ENCODE data around the gene ADAMTS15. TPM values are rescaled to one million over a fixed set of nuclear protein-coding genes. Genes with fewer than 3 reads are reported as not detected.

Gene ADAMTS15
- total and polyA plus RNA-seq, 10 of the 15 experiments (the other 5 are each of a cell fraction or from before 2014, with no cell fraction given): not detected

GRCh38 chr11:130499828-130500227 is 51.4 kb downstream of the ADAMTS15 start:
- Histone ChIP-seq H3K4me3 (no peak overlapping the region), H3K4me1 (ENCODE audit: control insufficient read depth, insufficient read depth, low read length) (no peaks in the 10 kb centered on the region), H3K9ac (ENCODE audit: control insufficient read depth, insufficient read depth, low read length) (no peak overlapping the region), H3K79me2 (ENCODE audit: control insufficient read depth, insufficient read depth, low read length) (no peaks in the 10 kb centered on the region), H3K27ac (ENCODE audit: control insufficient read depth, insufficient read depth) (no peak overlapping the region), H2AFZ (ENCODE audit: control insufficient read depth, low read depth, low read length) (no peak overlapping the region), H3K4me2 (ENCODE audit: control insufficient read depth, insufficient read depth) (no peak overlapping the region), H3K36me3 (ENCODE audit: control insufficient read depth in 2 of 2, insufficient read depth in 2 of 2, low read length in 1 of 2) (no peaks in the 10 kb centered on the region), H4K20me1 (ENCODE audit: control insufficient read depth, insufficient read depth) (no peaks in the 10 kb centered on the region), H3K27me3 (replicated peaks in 1 of 2; ENCODE audit: control insufficient read depth in 2 of 2, insufficient read depth in 2 of 2, low read length in 1 of 2) (no peaks in the 10 kb centered on the region), H3K9me3 (replicated peaks; ENCODE audit: control insufficient read depth, insufficient read depth, low read length) (no peaks in the 10 kb centered on the region)
- in situ Hi-C loops (cut with MboI) (no loop called here), intact Hi-C loops (cut with micrococcal nuclease; ENCODE audit: unreplicated experiment) (no loop called here)
- FAIRE-seq: no peak
- CTCF ChIA-PET: interaction anchor here (0.6 kb wide), 1 partner anchor 1369 kb away, joined by 3 read pairs; no protein-coding TSS in a partner anchor
- no peak for DNase-seq (ENCODE audit: low read depth, low spot score)
- SMC1A ChIA-PET (ENCODE audit: uncharacterized antibody, unreplicated experiment): no interaction called here
- POLR2A ChIA-PET: no interaction called here
- RAD21 ChIA-PET (ENCODE audit: unreplicated experiment): no interaction called here
- no TSS peak for BruUV-seq (replicated peaks)
- no peak for ATAC-seq
- TF ChIP-seq CHD1 (IDR thresholded peaks at IDR 0.05; ENCODE audit: low read depth, low read length): no peak
- no peak for TF ChIP-seq RELA (IDR thresholded peaks at IDR 0.05; ENCODE audit: borderline replicate concordance, partially characterized antibody)
- TF ChIP-seq GATAD2B (conservative IDR thresholded peaks at IDR 0.05; ENCODE audit: low read depth): no peak
- no peak for TF ChIP-seq PML (IDR thresholded peaks at IDR 0.05; ENCODE audit: low read length)
- no peak for TF ChIP-seq EP300 (IDR thresholded peaks at IDR 0.05; ENCODE audit: borderline replicate concordance in 1 of 2, control insufficient read depth in 1 of 2, low read depth in 2 of 2, low read length in 2 of 2)
- no peak for TF ChIP-seq ATF3 (IDR thresholded peaks at IDR 0.05; ENCODE audit: borderline replicate concordance, extremely low read depth, low read depth, low read length)
- TF ChIP-seq ATF2 (IDR thresholded peaks at IDR 0.05; ENCODE audit: low read length): no peak
- TF ChIP-seq GABPA (IDR thresholded peaks at IDR 0.05; ENCODE audit: low read depth): no peak
- no peak for TF ChIP-seq SUPT20H (IDR thresholded peaks at IDR 0.05; ENCODE audit: borderline replicate concordance, control insufficient read depth, low read depth, low read length)
- TF ChIP-seq RCOR1 (conservative IDR thresholded peaks at IDR 0.05; ENCODE audit: low read depth, low read length): no peak
- no peak for TF ChIP-seq E2F4 (IDR thresholded peaks at IDR 0.05; ENCODE audit: low read depth, low read length)
- no peak for TF ChIP-seq STAT3 (IDR thresholded peaks at IDR 0.05; ENCODE audit: low read depth, low read length)
- TF ChIP-seq HSF1 (IDR thresholded peaks at IDR 0.05; ENCODE audit: low read depth, low read length): no peak
- TF ChIP-seq SP1 (IDR thresholded peaks at IDR 0.05; ENCODE audit: low read depth, low read length): no peak
